HepG2 (cell line): ENCODE measurements around the gene IQCE. TPM values are rescaled to one million over a fixed set of nuclear protein-coding genes. Genes with fewer than 3 reads are reported as not detected.

ENCODE experiments used
- DMAP1 ChIP-seq: IDR thresholded peaks from 2 replicates; pipeline ENCODE4 v1.6.1; 2016
- EEA1 ChIP-seq: sonication (generic); formaldehyde crosslinking; IDR thresholded peaks from 2 replicates; pipeline ENCODE4 v1.5.1; 2020; ENCODE audit warnings: mild to moderate bottlenecking, missing genetic modification reagents, borderline replicate concordance
- GPN1 ChIP-seq: sonication (generic); formaldehyde crosslinking; IDR thresholded peaks from 2 replicates; pipeline ENCODE4 v1.5.1; 2020; ENCODE audit warnings: missing genetic modification reagents, borderline replicate concordance
- HIC2 ChIP-seq: sonication (generic); formaldehyde crosslinking; IDR thresholded peaks from 2 replicates; pipeline ENCODE4 v1.9.0; 2022; ENCODE audit warnings: low read depth, missing genetic modification reagents
- HMGXB3 ChIP-seq: sonication (generic); formaldehyde crosslinking; IDR thresholded peaks from 2 replicates; pipeline ENCODE4 v1.4.0; 2020; ENCODE audit warnings: missing genetic modification reagents, borderline replicate concordance
- JARID2 ChIP-seq: sonication (generic); formaldehyde crosslinking; IDR thresholded peaks from 2 replicates; pipeline ENCODE4 v1.8.1; 2023; ENCODE audit warnings: missing genetic modification reagents, inconsistent platforms; ENCODE audit not compliant: insufficient replicate concordance
- KAT8 ChIP-seq: IDR thresholded peaks from 2 replicates; pipeline ENCODE4 v1.6.1; 2016; ENCODE audit warnings: missing genetic modification reagents, missing compliant biosample characterization
- MAFK ChIP-seq, 2 experiments: IDR thresholded peaks in 1 of 2; conservative IDR thresholded peaks in 1 of 2; 2 replicates each; pipeline ENCODE4 v1.6.1; 2011; ENCODE audit warnings: improper control_type of control experiment in 2 of 2, low read length in 2 of 2
- NFIB ChIP-seq: sonication (generic); formaldehyde crosslinking; IDR thresholded peaks from 2 replicates; pipeline ENCODE4 v1.9.0; 2021; ENCODE audit warnings: missing genetic modification reagents, mild to moderate bottlenecking, borderline replicate concordance
- POLR2AphosphoS5 ChIP-seq: IDR thresholded peaks from 2 replicates; pipeline ENCODE4 v1.6.1; 2012; ENCODE audit warnings: low read depth, low read length
- SPEN ChIP-seq: sonication (generic); formaldehyde crosslinking; IDR thresholded peaks from 2 replicates; pipeline ENCODE4 v1.5.1; 2020; ENCODE audit warnings: low read depth, mild to moderate bottlenecking, missing genetic modification reagents
- THYN1 ChIP-seq: sonication (generic); formaldehyde crosslinking; IDR thresholded peaks from 2 replicates; pipeline ENCODE4 v1.8.1; 2023; ENCODE audit warnings: low read depth, mild to moderate bottlenecking, moderate library complexity, missing genetic modification reagents, borderline replicate concordance
- ZNF101 ChIP-seq: sonication (generic); formaldehyde crosslinking; IDR thresholded peaks from 2 replicates; pipeline ENCODE4 v1.4.0; 2020; ENCODE audit warnings: mild to moderate bottlenecking, low read depth, missing genetic modification reagents, borderline replicate concordance
- ZNF230 ChIP-seq: sonication (generic); formaldehyde crosslinking; IDR thresholded peaks from 2 replicates; pipeline ENCODE4 v1.4.0; 2020; ENCODE audit warnings: mild to moderate bottlenecking, missing genetic modification reagents
- ZNF3 ChIP-seq: IDR thresholded peaks from 2 replicates; pipeline ENCODE4 v1.7.0; 2017; ENCODE audit warnings: inconsistent platforms
- ZSCAN22 ChIP-seq: sonication (generic); formaldehyde crosslinking; IDR thresholded peaks from 2 replicates; pipeline ENCODE4 v1.4.0; 2020; ENCODE audit warnings: mild to moderate bottlenecking, missing genetic modification reagents
- polyA plus RNA-seq, 8 experiments: library from polyadenylated mRNA; depleted of rRNA in 3 of 8; stranded (reverse) in 7 of 8; unstranded in 1 of 8; fragments of >200 nt; fragmentation: Illumina TruSeq in 4 of 8; extraction: Trizol in 4 of 8; gene quantifications; 2 replicates each; pipeline versions ENCODE4 v1.2.1 to v1.2.3, GENCODE V29; 2011 to 2016; ENCODE audit warnings: low read depth in 4 of 8, missing spikeins in 1 of 8, mixed read lengths in 1 of 8; ENCODE audit not compliant: insufficient read depth in 1 of 8
- total RNA-seq, 5 experiments: library from RNA; depleted of rRNA; stranded (reverse); fragments of >200 nt; fragmentation: Illumina TruSeq; extraction: Trizol; gene quantifications; 2 replicates each; pipeline ENCODE4 v1.2.3, GENCODE V29; 2016; ENCODE audit warnings: low read depth in 1 of 5
- TF ChIP-seq, protein P1 (sequence below): sonication (generic); formaldehyde crosslinking; IDR thresholded peaks from 2 replicates; pipeline ENCODE4 v1.8.1; 2023; ENCODE audit warnings: missing genetic modification reagents, inconsistent platforms, borderline replicate concordance
- TF ChIP-seq, protein P2 (sequence below): IDR thresholded peaks from 2 replicates; pipeline ENCODE4 v1.6.1; 2018; ENCODE audit warnings: missing genetic modification reagents
- TF ChIP-seq, protein P3 (sequence below): sonication (generic); formaldehyde crosslinking; IDR thresholded peaks from 2 replicates; pipeline ENCODE4 v1.4.0; 2020; ENCODE audit warnings: mild to moderate bottlenecking, low read depth, missing genetic modification reagents

IQCE gene
- total and polyA plus RNA-seq, 2 of the 13 experiments (the other 11 are each of a cell fraction or from before 2014, with no cell fraction given): 1.5 to 2.5 TPM

GRCh38 chr7:2637505-2638223 lies 78.9 kb downstream of the IQCE start (continued):
- TF ChIP-seq HMGXB3 (no peak), THYN1 (CRISPR knock-in tag) (no peak), KAT8 (no peak), ZNF230 (CRISPR knock-in tag) (0 out of 2 replicates have a peak, but pooled peaks have one; percentile 7), JARID2 (no peak), NFIB (CRISPR knock-in tag) (no peak), ZNF101 (CRISPR knock-in tag) (no peak), HIC2 (CRISPR knock-in tag) (0 out of 2 replicates have a peak, but pooled peaks have one; percentile 59), MAFK (conservative IDR thresholded peaks at IDR 0.05 in 1 of 2, IDR thresholded peaks at IDR 0.05 in 1 of 2; ENCODE audit: low read length in 2 of 2) (no peak), DMAP1 (CRISPR knock-in tag) (peak; percentile 33; the same call in 1 of the 2 replicates), GPN1 (CRISPR knock-in tag) (no peak), ZSCAN22 (no peak), ZNF3 (CRISPR knock-in tag) (no peak), EEA1 (CRISPR knock-in tag) (0 out of 2 replicates have a peak, but pooled peaks have one; percentile 26), SPEN (CRISPR knock-in tag) (peak; percentile 32; the same call in 1 of the 2 replicates), POLR2AphosphoS5 (peak; percentile 32; the same call in 1 of the 2 replicates)
- TF ChIP-seq, protein P1, sequence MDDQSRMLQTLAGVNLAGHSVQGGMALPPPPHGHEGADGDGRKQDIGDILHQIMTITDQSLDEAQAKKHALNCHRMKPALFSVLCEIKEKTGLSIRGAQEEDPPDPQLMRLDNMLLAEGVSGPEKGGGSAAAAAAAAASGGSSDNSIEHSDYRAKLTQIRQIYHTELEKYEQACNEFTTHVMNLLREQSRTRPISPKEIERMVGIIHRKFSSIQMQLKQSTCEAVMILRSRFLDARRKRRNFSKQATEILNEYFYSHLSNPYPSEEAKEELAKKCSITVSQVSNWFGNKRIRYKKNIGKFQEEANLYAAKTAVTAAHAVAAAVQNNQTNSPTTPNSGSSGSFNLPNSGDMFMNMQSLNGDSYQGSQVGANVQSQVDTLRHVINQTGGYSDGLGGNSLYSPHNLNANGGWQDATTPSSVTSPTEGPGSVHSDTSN (CRISPR knock-in tag): no peak
- TF ChIP-seq, protein P2, sequence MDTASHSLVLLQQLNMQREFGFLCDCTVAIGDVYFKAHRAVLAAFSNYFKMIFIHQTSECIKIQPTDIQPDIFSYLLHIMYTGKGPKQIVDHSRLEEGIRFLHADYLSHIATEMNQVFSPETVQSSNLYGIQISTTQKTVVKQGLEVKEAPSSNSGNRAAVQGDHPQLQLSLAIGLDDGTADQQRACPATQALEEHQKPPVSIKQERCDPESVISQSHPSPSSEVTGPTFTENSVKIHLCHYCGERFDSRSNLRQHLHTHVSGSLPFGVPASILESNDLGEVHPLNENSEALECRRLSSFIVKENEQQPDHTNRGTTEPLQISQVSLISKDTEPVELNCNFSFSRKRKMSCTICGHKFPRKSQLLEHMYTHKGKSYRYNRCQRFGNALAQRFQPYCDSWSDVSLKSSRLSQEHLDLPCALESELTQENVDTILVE (CRISPR knock-in tag): no peak
- TF ChIP-seq, protein P3, sequence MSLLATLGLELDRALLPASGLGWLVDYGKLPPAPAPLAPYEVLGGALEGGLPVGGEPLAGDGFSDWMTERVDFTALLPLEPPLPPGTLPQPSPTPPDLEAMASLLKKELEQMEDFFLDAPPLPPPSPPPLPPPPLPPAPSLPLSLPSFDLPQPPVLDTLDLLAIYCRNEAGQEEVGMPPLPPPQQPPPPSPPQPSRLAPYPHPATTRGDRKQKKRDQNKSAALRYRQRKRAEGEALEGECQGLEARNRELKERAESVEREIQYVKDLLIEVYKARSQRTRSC (CRISPR knock-in tag): 0 out of 2 replicates have a peak, but pooled peaks have one; percentile 56
